Fibroblast of skin of right quadriceps (primary cell): ENCODE results near the gene SUDS3.
A peak's percentile ranks its signal among the peaks of the same experiment; 100 is the strongest.
"Not testable (repeated sequence)": the region's sequence is repeated elsewhere in the genome, so short reads cannot be mapped to it uniquely, and the experiment has no call there.

Experiments
- DNase-seq: peaks from one replicate; pipeline ENCODE4 v3.0.0-alpha.2; 2013

SUDS3 gene

DNA sequence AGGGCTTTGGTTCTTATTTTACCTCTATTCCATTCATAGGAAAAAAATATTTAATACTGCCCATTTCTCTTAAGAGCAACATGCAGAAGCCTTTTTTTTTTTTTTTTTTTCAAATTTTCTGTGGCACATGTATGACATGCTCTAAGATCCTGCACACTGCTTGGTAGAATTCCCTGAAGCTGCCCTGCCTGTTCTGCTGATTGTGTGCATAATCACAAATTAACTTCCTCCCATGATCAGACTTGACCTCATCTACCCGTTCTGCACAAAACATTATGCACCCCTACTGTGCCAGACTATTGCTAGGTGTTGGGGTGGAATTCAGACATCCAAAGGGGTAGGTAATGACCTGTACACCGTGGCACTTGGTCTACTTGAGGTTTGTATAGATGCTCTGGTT is 22.2 kb downstream of the SUDS3 start:
- DNase-seq: no peak

- DNase-seq: no peak
These were observed 22.6 kb downstream of the SUDS3 start for GRCh38 chr12:118398940-118399339.

GRCh38 chr12:118402251-118402650 is 25.9 kb downstream of the SUDS3 start:
- peak; percentile 82 for DNase-seq

- peak; percentile 62 for DNase-seq
These were observed 28.6 kb downstream of the SUDS3 start for GRCh38 chr12:118404876-118405521.

GRCh38 chr12:118408241-118408640 is 31.9 kb downstream of the SUDS3 start:
- not testable (repeated sequence) for DNase-seq

DNA sequence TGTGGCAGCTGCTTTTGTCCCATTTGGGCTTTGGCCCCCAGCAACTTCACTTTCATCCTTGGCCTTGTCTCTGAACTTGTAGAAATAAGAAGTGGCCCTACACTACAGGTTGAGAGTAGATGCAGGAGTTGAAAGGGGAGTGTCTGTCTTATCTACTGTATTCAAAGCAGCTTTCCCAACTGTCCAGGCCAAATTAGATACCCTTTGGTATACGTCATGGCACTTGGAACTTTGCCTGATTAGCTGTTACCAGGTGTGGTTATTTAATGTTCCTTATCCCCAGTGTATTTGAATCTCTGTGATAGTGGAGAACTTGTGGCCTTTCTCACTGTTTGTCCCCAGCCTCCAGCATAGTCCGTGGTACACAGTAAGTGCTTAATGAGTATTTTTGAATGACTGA is 33.5 kb downstream of the SUDS3 start:
- DNase-seq: no peak

GRCh38 chr12:118417942-118418341 is 41.6 kb downstream of the SUDS3 start:
- DNase-seq: no peak

DNA sequence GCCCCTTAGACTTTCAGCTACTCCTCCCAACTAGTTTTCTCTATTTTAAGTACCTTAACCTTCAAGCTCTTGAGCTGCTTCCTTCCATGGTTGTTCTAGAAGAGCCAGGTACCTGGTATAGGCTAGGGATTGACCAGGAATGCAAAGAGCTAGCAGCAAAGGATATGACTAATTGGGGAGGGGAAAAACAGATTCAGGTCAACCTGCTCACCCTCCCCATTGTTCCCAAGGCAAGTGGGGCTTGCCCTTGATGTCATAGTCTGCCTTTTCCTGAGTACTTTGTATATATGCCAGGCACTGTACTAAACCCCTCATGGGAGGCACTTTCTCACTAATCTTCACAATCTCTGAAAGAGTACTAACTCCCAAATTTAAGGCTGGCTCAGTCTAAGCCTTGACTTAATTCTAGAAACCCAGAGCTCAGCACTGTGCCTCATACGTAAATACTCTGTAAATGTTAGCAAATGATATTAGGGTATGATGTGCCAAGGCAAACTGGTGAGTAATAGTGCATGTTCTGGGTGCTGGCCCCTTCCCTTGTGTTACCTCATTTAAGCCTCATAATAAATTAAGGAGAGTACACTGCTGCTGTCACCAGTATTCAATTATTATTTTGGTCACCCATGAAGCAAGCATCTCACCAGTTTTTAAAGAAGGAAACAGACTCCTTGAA is 42.2 kb downstream of the SUDS3 start:
- DNase-seq: no peak

DNA sequence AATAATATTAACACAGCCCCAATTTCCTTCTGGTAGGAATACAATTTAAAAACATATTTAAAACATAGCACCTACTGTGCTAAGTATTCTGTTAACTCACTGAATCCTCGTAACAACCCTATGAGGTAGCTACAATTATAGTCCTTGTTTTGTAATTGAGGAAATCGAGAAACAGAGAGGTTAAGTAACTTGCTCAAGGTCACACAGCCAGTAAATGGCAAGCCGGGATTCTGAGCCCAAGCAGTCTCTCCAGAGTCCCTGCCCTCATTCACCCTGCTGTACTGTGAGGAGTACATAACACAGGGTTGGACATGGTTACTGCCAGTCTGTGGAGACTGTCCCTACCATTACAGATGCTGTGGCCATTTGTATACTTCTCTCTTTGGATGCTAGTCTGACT is 44.3 kb downstream of the SUDS3 start:
- DNase-seq: no peak

GRCh38 chr12:118424884-118425283 is 48.5 kb downstream of the SUDS3 start:
- DNase-seq: no peak

DNA sequence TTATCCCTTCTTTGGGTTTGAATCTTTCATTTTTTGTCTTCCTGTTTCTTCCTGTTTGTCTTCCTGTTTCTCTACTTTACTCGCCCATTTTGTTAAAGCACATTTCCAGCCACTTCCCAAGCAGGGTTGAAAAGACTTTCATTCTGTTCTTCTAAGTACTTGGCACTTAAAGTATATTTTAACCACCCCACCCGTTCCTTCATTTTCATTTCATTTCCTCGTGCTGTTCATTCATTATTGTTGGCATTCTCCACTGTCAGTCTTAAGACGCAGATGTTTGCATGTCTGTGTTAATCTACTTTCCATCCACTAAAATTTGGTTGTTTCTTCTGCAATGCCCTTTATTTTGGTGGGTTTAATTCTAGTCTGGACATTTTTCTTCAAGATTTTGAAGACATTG is 49.0 kb downstream of the SUDS3 start:
- no peak for DNase-seq

DNA sequence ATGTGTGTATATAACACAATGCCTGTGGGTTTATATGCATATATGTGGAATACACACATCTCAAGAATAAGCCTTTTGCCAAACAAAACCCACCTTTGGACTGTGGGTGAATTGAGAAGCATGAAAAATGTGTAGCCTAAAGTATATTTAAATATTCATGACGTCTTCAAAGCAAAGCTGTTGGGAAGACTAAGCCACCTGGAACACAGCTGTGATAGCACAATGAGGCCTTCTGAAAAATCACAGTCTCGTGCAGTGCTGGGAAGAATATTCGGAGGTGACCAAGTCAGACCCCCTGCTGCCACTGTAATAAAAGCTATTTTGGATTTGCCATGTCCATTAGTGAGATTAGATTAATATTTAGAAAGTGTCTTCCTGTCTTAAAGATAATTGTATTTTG is 51.5 kb downstream of the SUDS3 start:
- DNase-seq: no peak

DNA sequence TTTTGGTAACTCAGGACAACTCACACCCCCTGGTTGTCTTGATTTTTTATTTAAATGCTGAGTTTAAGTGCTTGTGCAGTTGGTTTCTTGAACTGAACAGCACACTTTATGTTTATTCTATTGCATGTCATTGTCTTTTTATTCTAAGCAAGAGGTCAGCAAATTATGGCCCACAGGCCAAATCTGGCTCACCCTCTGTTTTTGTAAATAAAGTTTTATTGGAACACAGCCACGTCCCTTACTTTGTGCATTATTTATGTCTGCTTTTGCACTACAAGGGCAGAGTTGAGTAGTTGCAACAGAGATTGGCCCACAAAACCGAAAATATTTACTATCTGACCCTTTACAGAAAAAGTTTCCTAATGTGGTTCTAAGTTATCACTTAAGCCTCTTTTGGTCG is 52.3 kb downstream of the SUDS3 start:
- DNase-seq: no peak

DNA sequence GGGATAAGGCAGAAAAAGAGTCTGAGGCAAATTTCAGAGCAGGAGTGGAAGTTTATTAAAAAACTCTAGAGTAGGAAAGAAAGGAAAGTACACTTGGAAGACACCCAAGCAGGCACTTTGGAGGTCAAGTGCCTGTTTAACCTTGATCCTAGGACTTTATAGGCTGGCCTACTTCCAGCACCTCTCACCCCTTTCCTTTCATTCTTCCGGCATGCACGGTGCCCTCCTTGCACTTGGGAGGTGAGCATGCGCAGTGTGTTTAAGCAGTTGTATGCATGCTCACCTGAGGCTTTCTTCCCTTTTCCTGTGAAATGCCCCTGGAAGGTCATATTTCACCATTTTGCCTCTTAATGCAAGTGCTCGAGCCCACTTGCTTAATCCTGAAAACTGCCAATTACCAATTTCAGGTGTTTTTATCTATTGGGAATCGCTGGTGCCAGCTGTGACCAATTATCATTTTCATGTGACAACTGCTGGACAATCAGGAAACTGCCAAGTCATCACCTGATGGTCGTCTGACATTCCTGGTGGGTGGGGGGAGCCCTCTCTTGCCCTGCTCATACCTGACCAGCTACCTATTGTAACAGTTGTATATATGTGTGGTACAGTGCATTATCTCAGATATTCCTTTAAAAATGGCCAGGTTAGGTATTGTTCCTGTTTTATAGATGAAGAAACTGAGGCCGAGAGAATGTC is 53.5 kb downstream of the SUDS3 start:
- no peak for DNase-seq

- no peak for DNase-seq
These were observed 54.2 kb downstream of the SUDS3 start for GRCh38 chr12:118430516-118430915.

GRCh38 chr12:118432812-118433545 is 56.6 kb downstream of the SUDS3 start:
- peak; percentile 3 for DNase-seq

- DNase-seq: peak; percentile 8
These were observed 59.8 kb downstream of the SUDS3 start for GRCh38 chr12:118436002-118436730.

- peak; percentile 91 for DNase-seq
These were observed 60.6 kb downstream of the SUDS3 start for GRCh38 chr12:118436986-118437385.

GRCh38 chr12:118439068-118439467 is 62.7 kb downstream of the SUDS3 start:
- no peak for DNase-seq

GRCh38 chr12:118446247-118446646 is 69.9 kb downstream of the SUDS3 start:
- DNase-seq: no peak

DNA sequence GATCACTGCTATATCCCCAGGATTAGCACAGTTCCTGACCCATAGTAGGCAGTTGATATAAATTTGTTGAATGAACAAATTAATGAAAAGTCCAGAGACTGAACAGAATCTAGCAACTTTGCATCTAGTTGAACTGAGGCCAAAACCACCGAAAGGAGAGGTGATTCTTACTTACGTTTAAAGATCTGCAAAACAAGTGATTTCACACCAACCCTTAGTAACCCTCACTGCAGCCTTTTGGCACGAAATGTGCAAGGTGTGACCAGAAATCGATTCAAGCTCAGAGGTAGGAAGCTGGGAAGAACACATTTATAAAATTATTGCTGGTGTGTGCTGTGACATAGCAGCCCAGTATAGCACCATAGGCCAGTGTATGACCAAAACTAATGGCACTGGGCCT is 70.8 kb downstream of the SUDS3 start:
- DNase-seq: no peak

- no peak for DNase-seq
These were observed 72.0 kb downstream of the SUDS3 start for GRCh38 chr12:118448341-118448740.

DNA sequence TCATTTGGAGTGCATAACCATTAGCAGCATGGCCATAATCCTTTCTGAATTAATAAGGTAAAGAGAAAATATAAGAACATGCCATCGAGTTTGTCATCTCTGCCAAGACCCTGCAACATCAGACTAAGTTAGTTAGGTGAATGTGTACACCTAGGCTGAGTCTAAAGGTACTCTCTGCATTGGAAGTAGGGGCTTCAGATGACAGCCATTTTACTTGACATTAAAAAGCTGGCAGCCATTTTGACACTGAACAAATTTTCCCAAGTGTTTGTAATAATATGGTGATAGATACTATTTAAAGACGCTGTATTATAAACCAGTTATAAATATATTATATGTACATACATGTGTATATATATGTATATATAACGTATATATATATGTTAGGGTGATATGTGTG is 79.0 kb downstream of the SUDS3 start:
- no peak for DNase-seq
